Erythroblast (primary cell): ENCODE data around the gene RXFP2.

Experiments used
- GATA1 ChIP-seq: IDR thresholded peaks from 2 replicates; pipeline ENCODE4 v1.6.1; 2011; ENCODE audit warnings: low read depth, mild to moderate bottlenecking, control low read depth, low read length, moderate library complexity
- POLR2A ChIP-seq: IDR thresholded peaks from 2 replicates; pipeline ENCODE4 v1.6.1; 2011; ENCODE audit warnings: mild to moderate bottlenecking, low read length

DNA sequence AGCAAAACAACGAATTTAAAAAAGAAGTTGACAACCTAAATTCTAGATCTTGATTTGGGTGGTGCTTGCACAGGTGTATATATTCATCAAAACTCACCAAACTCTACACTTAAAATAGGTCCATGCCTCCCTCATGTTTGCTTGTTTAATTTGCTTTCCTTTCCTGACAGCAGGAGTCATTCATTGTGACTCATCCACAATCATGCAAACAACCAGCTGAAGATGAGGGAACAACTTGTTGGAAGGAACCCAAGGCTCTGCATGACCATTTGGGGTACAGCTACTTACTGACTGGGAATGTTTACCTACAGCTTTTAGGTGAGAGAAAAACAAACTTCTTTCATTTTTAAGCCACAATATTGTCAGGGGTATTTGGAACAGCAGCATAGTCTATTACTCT, 96.6 kb downstream of the RXFP2 start:
- TF ChIP-seq POLR2A (no peak), GATA1 (no peak)
